Stimulated activated CD8-positive, alpha-beta memory T cell treated with anti-CD3 and anti-CD28 coated beads, Interleukin-7, amount 100 ng/mL, for 24 hours (primary cell): ENCODE results near the gene RPF1.
A peak's percentile ranks its signal among the peaks of the same experiment; 100 is the strongest.
"Not testable (repeated sequence)": the region's sequence is repeated elsewhere in the genome, so short reads cannot be mapped to it uniquely, and the experiment has no call there.

Experiments used
- DNase-seq: peaks from one replicate; pipeline ENCODE4 v3.0.0-alpha.2; 2020; ENCODE audit warnings: low read depth

The RPF1 gene

GRCh38 chr1:84492726-84493125 lies 13.7 kb downstream of the RPF1 start:
- no peak for DNase-seq

GRCh38 chr1:84493747-84494146 lies 14.7 kb downstream of the RPF1 start:
- DNase-seq: no peak

GRCh38 chr1:84496498-84496897 lies 17.4 kb downstream of the RPF1 start:
- DNase-seq: no peak

GRCh38 chr1:84497631-84498275 lies 18.7 kb downstream of the RPF1 start:
- DNase-seq: no peak

GRCh38 chr1:84502927-84503326 lies 23.9 kb downstream of the RPF1 start:
- no peak for DNase-seq

GRCh38 chr1:84504580-84505492 lies 25.8 kb downstream of the RPF1 start:
- no peak for DNase-seq

- no peak for DNase-seq
Measured at GRCh38 chr1:84505493-84506001, 26.5 kb downstream of the RPF1 start.

GRCh38 chr1:84506002-84506728 lies 27.1 kb downstream of the RPF1 start, which contains the start of the genes GNG5 and SPATA1:
GNG5 (minus strand) TSS chr1:84506581; CDS start chr1:84506091, 490 bp downstream.
SPATA1 (plus strand) TSS chr1:84506386; CDS start chr1:84516360, 9,974 bp downstream.
- peak; percentile 96 for DNase-seq

- DNase-seq: no peak
Measured at GRCh38 chr1:84506729-84507453, 27.8 kb downstream of the RPF1 start.

GRCh38 chr1:84507887-84508286 lies 28.8 kb downstream of the RPF1 start:
- not testable (repeated sequence) for DNase-seq

- no peak for DNase-seq
Measured at GRCh38 chr1:84508510-84508909, 29.4 kb downstream of the RPF1 start.

- no peak for DNase-seq
Measured at GRCh38 chr1:84509029-84509428, 30.0 kb downstream of the RPF1 start.

GRCh38 chr1:84510165-84510564 lies 31.1 kb downstream of the RPF1 start:
- no peak for DNase-seq

GRCh38 chr1:84510668-84511067 lies 31.6 kb downstream of the RPF1 start:
- DNase-seq: no peak

GRCh38 chr1:84524590-84524989 lies 45.5 kb downstream of the RPF1 start:
- no peak for DNase-seq

GRCh38 chr1:84525779-84526178 lies 46.7 kb downstream of the RPF1 start:
- DNase-seq: no peak

- no peak for DNase-seq
Measured at GRCh38 chr1:84538599-84538998, 59.5 kb downstream of the RPF1 start.

- DNase-seq: no peak
Measured at GRCh38 chr1:84539972-84540371, 60.9 kb downstream of the RPF1 start.

GRCh38 chr1:84540759-84541158 lies 61.7 kb downstream of the RPF1 start:
- DNase-seq: no peak

GRCh38 chr1:84541679-84542078 lies 62.6 kb downstream of the RPF1 start:
- no peak for DNase-seq
